Activated CD4-positive, alpha-beta T cell treated with anti-CD3 and anti-CD28 coated beads for 48 hours (primary cell): ENCODE results near the gene CXCL3.

Experiments used
- DNase-seq: peaks from one replicate; pipeline ENCODE4 v3.0.0-alpha.2; 2020

CXCL3 gene

DNA sequence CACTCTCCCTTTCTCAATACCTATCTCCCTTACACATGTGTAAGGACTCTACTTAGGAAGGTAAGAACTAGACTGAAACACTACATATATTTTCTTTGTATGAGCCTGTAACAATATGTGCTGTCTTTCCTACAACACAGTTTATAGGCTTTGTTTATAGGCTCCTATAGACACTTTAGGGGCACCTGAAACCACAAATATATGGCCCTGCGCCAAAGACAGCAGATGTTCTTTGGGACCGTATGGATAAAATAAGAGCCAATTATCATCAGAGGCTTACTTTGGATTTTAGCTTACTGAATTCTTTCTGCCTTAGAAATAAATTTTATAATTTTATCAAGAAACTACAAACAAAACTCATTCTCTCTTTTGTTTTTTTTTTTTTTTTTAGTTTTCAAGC is 16.6 kb upstream of the CXCL3 start:
- DNase-seq: no peak

GRCh38 chr4:74054483-74055047 is 16.1 kb upstream of the CXCL3 start:
- no peak for DNase-seq

DNA sequence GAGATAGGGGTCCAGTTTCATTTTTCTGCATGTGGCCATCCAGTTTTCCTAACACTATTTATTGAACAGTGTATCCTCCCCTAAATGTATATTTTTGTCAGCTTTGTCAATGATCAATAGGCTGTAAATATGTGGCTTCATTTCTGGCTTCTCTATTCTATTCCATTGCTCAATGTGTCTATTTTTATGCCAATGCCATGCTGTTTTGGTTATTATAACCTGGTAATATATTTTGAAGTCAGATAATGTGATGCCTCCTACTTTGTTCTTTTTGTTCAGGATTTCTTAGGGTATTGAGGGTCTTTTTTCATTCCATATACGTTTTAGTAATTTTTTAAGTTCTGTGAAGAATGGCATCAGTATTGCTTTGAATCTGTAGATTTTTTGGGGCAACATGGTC is 8.7 kb upstream of the CXCL3 start:
- DNase-seq: no peak

- no peak for DNase-seq
These were observed 7.3 kb upstream of the CXCL3 start for GRCh38 chr4:74045772-74046171.

GRCh38 chr4:74045247-74045646 is 6.8 kb upstream of the CXCL3 start:
- DNase-seq: no peak

DNA sequence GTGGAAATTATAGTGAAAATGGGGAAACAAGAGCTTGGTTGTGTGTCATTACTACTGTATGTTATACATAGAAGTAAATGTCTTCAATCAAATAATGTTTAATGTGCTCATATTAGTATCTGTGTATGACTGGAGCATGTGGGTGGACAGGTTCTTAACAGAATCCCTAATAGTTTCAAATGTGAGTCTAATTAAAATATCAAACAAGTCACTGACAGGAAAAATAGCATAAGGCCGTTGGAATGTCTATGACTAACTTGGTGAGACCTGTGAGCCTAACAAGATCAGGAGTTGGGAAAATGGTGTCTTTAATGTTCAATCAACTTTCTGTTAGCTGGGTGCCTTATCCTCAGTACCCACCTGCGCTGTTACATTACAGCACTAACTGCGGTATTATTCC is 6.2 kb upstream of the CXCL3 start:
- no peak for DNase-seq

DNA sequence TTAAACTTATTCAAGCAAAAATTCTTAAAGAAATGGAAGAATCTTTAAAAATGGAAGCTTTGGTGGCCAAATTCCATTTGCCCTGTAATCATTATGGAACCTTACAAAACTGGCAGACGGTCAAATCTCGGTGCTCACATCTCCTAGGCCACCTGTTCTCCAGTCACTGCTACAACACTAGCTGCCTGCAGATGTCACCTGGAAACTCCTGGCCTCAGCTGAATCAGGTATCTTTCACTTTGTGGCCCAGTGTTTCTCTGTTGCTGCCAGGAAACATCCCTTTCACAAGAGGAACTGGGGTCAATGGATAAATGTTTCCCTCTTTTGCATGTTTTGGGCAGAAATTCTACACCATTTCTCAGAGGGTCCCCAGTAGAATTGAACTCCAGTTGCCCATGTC is 4.2 kb upstream of the CXCL3 start:
- DNase-seq: no peak

DNA sequence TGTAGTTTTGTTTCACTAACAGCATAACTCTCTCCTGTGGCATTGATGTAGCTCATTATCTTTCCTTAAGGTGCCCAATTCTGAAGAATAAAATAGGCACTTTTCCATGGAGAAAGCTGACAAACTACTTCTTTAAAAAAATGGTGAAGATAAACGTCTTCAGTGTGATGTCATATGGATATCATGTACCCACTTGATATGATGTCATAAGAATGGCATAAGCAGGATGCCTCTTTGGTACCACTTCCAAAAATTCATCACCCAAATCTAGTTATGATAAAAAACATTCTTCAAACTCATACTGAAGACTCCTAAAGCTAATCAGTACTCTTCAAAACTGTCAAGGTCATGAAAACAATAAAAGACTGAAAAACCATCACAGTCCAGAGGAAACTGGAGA is 2.9 kb upstream of the CXCL3 start:
- no peak for DNase-seq

- no peak for DNase-seq
These were observed 850 bp upstream of the CXCL3 start for GRCh38 chr4:74039315-74039763.

- DNase-seq: no peak
These were observed 434 bp downstream of the CXCL3 start for GRCh38 chr4:74038086-74038424.

GRCh38 chr4:74037076-74037955 is 1.2 kb downstream of the CXCL3 start:
- no peak for DNase-seq

GRCh38 chr4:74033739-74034138 is 4.8 kb downstream of the CXCL3 start:
- DNase-seq: no peak

GRCh38 chr4:74032064-74032463 is 6.4 kb downstream of the CXCL3 start:
- DNase-seq: no peak

DNA sequence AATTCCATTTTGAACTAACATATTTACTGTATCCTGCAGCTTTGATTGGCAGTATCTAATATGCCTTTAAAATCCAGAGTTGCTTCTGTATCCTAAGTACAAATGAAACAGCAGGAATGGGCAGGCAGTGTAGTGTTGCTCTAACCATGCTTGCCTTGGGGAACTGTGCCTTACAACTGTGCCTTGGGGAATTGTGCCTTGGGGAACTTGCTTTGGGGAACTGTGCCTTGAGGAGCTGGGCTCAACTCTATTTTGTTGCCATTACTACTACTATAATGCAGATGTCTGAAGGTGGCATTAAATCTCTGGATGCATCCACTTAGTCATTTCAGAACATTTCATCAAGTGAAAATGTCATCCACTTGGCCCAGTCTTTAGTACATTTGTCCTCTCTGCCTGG is 6.9 kb downstream of the CXCL3 start:
- no peak for DNase-seq

DNA sequence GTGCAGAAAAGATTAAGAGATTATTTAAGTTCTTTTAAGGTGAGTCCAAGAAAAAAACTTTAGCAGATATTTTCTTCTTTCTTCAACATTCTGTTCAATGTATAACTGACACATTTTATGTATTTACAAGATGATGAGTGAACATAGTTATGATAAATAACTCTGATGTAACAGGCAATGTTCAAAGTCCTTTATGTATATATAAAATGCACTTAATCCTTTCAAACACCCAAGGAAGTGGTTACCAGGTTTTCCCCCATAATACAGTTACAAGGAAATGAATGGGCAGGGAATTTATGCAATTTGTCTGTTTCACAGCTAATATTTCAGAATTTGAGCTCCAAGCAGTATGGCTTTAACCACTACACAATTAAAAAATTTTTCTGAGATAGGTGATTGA is 8.2 kb downstream of the CXCL3 start:
- no peak for DNase-seq

DNA sequence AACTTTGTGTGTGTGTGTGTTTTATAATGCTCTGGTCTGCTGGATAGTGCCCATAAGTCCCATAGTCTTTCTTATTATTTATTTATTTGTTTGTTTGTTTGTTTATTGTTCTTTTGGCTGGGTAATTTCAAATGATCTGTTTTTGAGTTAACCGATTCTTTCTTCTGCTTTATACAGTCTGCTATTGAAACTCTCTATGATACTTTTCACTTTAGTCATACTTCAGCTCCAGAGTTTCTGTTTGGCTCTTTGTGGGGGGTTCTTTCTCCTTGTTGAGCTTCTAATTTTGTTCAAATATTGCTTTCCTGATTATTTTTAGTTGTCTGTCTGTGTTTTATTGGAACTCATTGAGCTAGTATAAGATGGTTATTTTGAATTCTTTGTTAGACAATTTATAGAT is 10.0 kb downstream of the CXCL3 start:
- no peak for DNase-seq

GRCh38 chr4:74023709-74024108 is 14.8 kb downstream of the CXCL3 start:
- no peak for DNase-seq

DNA sequence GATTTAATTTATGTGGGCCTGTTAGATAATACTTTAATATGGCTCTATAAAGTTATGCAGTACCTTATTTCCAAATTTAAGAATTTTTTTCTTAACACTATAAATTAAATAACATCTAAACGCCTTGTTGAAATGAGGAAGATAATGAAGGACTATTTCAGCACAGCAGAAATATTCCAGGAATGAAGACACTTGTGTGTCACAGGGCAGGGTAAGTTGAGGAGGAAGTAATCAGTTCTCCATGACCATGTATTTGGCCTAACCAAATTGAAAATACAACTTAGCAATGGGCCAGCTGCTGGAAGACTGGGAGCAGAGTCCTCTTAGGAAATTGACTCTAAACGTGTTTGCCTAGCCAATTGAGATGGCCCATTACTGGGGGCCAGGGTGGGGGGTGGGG is 16.9 kb downstream of the CXCL3 start:
- DNase-seq: no peak

DNA sequence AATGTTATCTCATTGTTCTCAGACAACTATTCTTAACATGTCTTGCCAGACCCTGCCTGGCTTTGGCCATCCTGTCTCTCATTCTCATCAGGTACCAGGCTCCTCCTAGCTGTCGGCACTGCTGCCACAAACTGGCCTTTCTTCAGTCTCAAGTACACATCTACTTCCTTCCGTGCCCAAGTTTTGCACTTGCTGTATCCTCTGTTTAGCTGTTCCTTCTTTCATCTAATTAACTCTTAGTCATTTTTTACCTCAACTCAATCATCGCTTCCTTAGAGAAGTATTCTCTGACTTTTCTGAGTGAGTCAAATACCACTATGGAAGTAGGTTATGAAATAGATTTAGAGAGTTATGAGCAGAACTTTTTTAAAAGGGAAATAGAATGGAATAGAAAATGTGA is 19.7 kb downstream of the CXCL3 start:
- DNase-seq: no peak

DNA sequence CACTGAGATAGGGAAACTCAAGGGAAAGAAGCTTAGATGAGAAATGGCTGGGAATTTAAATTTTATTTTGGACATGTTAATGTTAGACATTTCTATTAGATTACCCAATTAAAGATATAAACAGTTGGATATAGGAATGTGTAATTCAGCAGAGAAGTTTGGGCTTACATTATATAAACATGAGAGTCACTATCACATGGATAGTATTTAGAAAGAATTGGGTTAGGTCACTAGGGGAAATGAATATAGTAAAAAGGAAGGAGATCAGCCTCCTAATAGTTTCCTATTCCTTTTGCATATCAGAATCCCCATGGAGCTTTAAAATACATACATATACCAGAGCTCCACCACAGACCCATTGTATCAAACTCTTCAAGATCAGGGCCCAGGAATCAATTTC is 20.4 kb downstream of the CXCL3 start:
- no peak for DNase-seq

DNA sequence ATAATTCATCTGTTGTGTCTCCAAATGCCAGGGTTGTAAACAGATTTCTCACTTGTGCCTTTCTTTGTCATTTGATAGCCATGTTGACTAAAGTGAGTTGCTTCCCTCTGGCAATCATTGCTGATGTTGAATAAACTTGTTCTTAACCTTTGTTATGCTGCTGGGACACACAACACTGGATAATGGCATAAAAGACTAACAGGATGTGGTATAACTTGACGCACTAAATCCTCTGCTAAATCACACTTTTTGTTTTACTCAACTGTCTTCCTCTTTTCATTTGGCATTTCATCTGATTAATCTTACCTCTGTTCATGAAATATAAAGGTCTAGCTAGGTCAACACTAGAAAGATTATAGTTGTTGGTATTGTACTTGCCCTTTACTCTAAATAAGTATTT is 22.4 kb downstream of the CXCL3 start:
- no peak for DNase-seq

- no peak for DNase-seq
These were observed 23.2 kb downstream of the CXCL3 start for GRCh38 chr4:74015126-74015780.

DNA sequence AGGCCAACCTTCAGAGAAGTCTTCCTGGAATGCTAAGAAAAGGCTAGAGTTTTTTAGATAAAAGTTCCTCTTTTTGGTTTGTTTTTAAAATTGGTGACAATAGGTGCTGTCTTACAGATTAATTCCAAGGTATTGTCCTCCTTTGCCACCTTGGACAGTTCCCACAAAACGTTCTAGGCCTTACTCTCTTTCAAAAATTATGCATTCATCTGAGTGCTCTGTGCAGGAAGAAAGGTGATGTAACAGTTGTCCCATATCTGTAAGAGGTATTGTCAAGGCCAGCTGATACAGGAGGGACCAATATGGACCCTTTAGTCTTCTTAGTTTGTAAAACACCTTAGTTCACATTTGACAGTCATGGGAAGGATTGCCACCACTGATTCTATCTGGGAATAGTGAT is 24.2 kb downstream of the CXCL3 start:
- no peak for DNase-seq

DNA sequence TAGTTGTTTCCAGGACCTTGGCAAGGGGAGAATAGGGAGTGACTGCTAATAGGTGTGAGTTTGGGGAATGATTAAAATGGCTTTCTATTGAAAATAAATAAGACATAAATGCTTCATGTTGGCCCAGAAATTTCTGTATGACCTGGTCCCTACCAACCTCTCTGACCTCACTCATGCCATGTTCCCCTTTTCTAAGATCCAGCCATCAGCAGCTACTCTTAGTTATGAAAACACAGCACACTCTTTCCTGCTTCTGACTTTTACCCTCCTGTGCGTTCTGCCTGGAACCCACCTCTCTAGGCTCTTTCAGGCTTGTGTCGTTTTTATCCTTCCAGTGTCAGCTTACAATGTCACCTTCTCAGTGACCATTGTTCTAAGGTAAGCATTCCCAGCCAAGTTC is 25.2 kb downstream of the CXCL3 start:
- DNase-seq: no peak
